Fibroblast of lung (primary cell): ENCODE measurements around the gene TRAF3.

ENCODE experiments used
- CTCF ChIP-seq, 2 donors: IDR thresholded peaks in 1 of 2; conservative IDR thresholded peaks in 1 of 2; 1 replicate in 1 of 2; 2 replicates in 1 of 2; pipeline ENCODE4 v1.5.1; 2011 to 2012; ENCODE audit warnings: low read length in 2 of 2, control low read depth in 1 of 2, inconsistent platforms in 1 of 2, low read depth in 1 of 2, mild to moderate bottlenecking in 1 of 2
- EZH2 ChIP-seq: IDR thresholded peaks from 2 replicates; pipeline ENCODE4 v1.5.1; 2012; ENCODE audit warnings: low read length, control low read depth, mild to moderate bottlenecking; ENCODE audit errors: missing control alignments

- TF ChIP-seq CTCF (conservative IDR thresholded peaks at IDR 0.05 in 1 of 2, IDR thresholded peaks at IDR 0.05 in 1 of 2; ENCODE audit: low read depth in 1 of 2, low read length in 2 of 2) (no peak), EZH2 (no peak)
Observed at GRCh38 chr14:102943454-102943853, 166.2 kb downstream of the TRAF3 start.
